CD14-positive monocyte (primary cell): ENCODE results near the gene PTPRE. TPM values are rescaled to one million over a fixed set of nuclear protein-coding genes. Genes with fewer than 3 reads are reported as not detected.
A peak's percentile ranks its signal among the peaks of the same experiment; 100 is the strongest.

ENCODE experiments used
- DNase-seq, 3 donors: peaks; one replicate each; pipeline ENCODE4 v3.0.0-alpha.2; 2011 to 2022
- H2AFZ ChIP-seq: 2 replicates; pipeline ENCODE4 v1.6.0; 2012; ENCODE audit warnings: mild to moderate bottlenecking, low read depth, low read length, inconsistent platforms; ENCODE audit not compliant: insufficient read depth, poor library complexity, severe bottlenecking
- H3K27ac ChIP-seq, 2 donors: 1 replicate in 1 of 2; 2 replicates in 1 of 2; pipeline ENCODE4 v1.5.1; 2012 to 2013; ENCODE audit warnings: low read length in 2 of 2, control low read depth in 1 of 2, inconsistent platforms in 1 of 2, low read depth in 1 of 2, mild to moderate bottlenecking in 1 of 2
- H3K27me3 ChIP-seq, 2 donors: one replicate each; pipeline versions ENCODE4 v1.6.0 to v1.6.1; 2011 to 2013; ENCODE audit warnings: low read length in 2 of 2; ENCODE audit not compliant: control insufficient read depth in 2 of 2, insufficient read depth in 2 of 2
- H3K36me3 ChIP-seq, 2 donors: replicated peaks in 1 of 2; 1 replicate in 1 of 2; 2 replicates in 1 of 2; pipeline versions ENCODE4 v1.5.1 to v1.6.1; 2012 to 2013; ENCODE audit warnings: low read length in 2 of 2, control low read depth in 1 of 2, inconsistent platforms in 1 of 2, mild to moderate bottlenecking in 1 of 2; ENCODE audit not compliant: insufficient read depth in 2 of 2, control insufficient read depth in 1 of 2
- H3K4me1 ChIP-seq, 2 donors: 1 replicate in 1 of 2; 2 replicates in 1 of 2; pipeline versions ENCODE4 v1.5.1 to v1.6.1; 2012 to 2013; ENCODE audit warnings: low read length in 2 of 2, control low read depth in 1 of 2, inconsistent platforms in 1 of 2, mild to moderate bottlenecking in 1 of 2, moderate library complexity in 1 of 2; ENCODE audit not compliant: insufficient read depth in 2 of 2, control insufficient read depth in 1 of 2
- H3K4me2 ChIP-seq: replicated peaks from 2 replicates; pipeline ENCODE3; 2012; ENCODE audit warnings: low read length, moderate library complexity, mild to moderate bottlenecking; ENCODE audit not compliant: poor library complexity, severe bottlenecking; ENCODE audit errors: extremely low read depth
- H3K4me3 ChIP-seq, 3 experiments: fragments of 200-600 bp in 1 of 3; sonication (generic) in 1 of 3; replicated peaks in 1 of 3; 1 replicate in 2 of 3; 2 replicates in 1 of 3; pipeline ENCODE4 v1.5.1; 2011 to 2013; ENCODE audit warnings: low read length in 3 of 3, mild to moderate bottlenecking in 3 of 3, control low read depth in 2 of 3, low read depth in 2 of 3, inconsistent platforms in 1 of 3, moderate library complexity in 1 of 3
- H3K79me2 ChIP-seq: 2 replicates; pipeline ENCODE4 v1.6.0; 2012; ENCODE audit warnings: mild to moderate bottlenecking, control low read depth, inconsistent platforms, low read length, moderate library complexity; ENCODE audit not compliant: insufficient read depth
- H3K9ac ChIP-seq: 2 replicates; pipeline ENCODE4 v1.6.0; 2017; ENCODE audit warnings: low read length, mild to moderate bottlenecking; ENCODE audit not compliant: insufficient read depth, poor library complexity, severe bottlenecking
- H3K9me3 ChIP-seq, 2 donors: replicated peaks in 1 of 2; 1 replicate in 1 of 2; 2 replicates in 1 of 2; pipeline versions ENCODE4 v1.5.1 to v1.6.1; 2012 to 2013; ENCODE audit warnings: low read length in 2 of 2, control low read depth in 1 of 2; ENCODE audit not compliant: control insufficient read depth in 1 of 2, insufficient read depth in 1 of 2
- H4K20me1 ChIP-seq: 2 replicates; pipeline ENCODE4 v1.6.0; 2012; ENCODE audit warnings: mild to moderate bottlenecking, low read length, control low read depth, moderate library complexity; ENCODE audit not compliant: insufficient read depth
- H3K27ac Mint-ChIP-seq, 7 donors: one replicate each; pipeline ENCODE4 v1.8.0; 2020; ENCODE audit warnings: mild to moderate bottlenecking in 7 of 7, mixed read lengths in 7 of 7, moderate library complexity in 6 of 7, inconsistent platforms in 2 of 7
- H3K27me3 Mint-ChIP-seq, 3 donors: one replicate each; pipeline ENCODE4 v1.8.0; 2021 to 2022; ENCODE audit warnings: low read depth in 3 of 3, mild to moderate bottlenecking in 3 of 3, mixed read lengths in 3 of 3, moderate library complexity in 3 of 3, inconsistent platforms in 1 of 3
- H3K36me3 Mint-ChIP-seq, 2 donors: one replicate each; pipeline ENCODE4 v1.8.0; 2020; ENCODE audit warnings: mixed read lengths in 2 of 2, inconsistent platforms in 1 of 2, mild to moderate bottlenecking in 1 of 2
- H3K4me1 Mint-ChIP-seq: one replicate; pipeline ENCODE4 v1.8.0; 2020; ENCODE audit warnings: mild to moderate bottlenecking, mixed read lengths
- H3K4me3 Mint-ChIP-seq, 2 donors: one replicate each; pipeline ENCODE4 v1.8.0; 2020; ENCODE audit warnings: mild to moderate bottlenecking in 2 of 2, mixed read lengths in 2 of 2, moderate library complexity in 1 of 2
- H3K9me3 Mint-ChIP-seq, 7 donors: one replicate each; pipeline ENCODE4 v1.8.0; 2020 to 2022; ENCODE audit warnings: mixed read lengths in 7 of 7, mild to moderate bottlenecking in 6 of 7, moderate library complexity in 6 of 7, inconsistent platforms in 2 of 7
- WGBS: methylation state at CpG from one replicate; pipeline ENCODE4 v1.1.5; 2013; ENCODE audit warnings: missing lambda C conversion rate; ENCODE audit not compliant: insufficient coverage; 5-methylcytosine and 5-hydroxymethylcytosine counted together
- intact Hi-C, 2 donors: fragments of 100-400 bp; cut with micrococcal nuclease; formaldehyde crosslinking; loops; one replicate each; pipeline versions ENCODE4 v1.15.0 to v1.15.1; 2023
- polyA plus RNA-seq, 3 donors: library from polyadenylated mRNA; depleted of rRNA in 1 of 3; unstranded in 2 of 3; stranded (reverse) in 1 of 3; fragments of 300-500 nt in 2 of 3; fragments of >200 nt in 1 of 3; fragmentation: Illumina TruSeq in 2 of 3; gene quantifications; 1 replicate in 2 of 3; 2 replicates in 1 of 3; pipeline ENCODE4 v1.2.3, GENCODE V29; 2012 to 2021
- TF ChIP-seq, protein P1 (sequence below): fragments of 200-600 bp; IDR thresholded peaks from one replicate; pipeline ENCODE4 v1.8.0; 2022; ENCODE audit warnings: antibody characterized with exemption, mild to moderate bottlenecking

The PTPRE gene
- polyA plus RNA-seq, 3 donors = 95.2 to 271 (median 125) TPM

DNA sequence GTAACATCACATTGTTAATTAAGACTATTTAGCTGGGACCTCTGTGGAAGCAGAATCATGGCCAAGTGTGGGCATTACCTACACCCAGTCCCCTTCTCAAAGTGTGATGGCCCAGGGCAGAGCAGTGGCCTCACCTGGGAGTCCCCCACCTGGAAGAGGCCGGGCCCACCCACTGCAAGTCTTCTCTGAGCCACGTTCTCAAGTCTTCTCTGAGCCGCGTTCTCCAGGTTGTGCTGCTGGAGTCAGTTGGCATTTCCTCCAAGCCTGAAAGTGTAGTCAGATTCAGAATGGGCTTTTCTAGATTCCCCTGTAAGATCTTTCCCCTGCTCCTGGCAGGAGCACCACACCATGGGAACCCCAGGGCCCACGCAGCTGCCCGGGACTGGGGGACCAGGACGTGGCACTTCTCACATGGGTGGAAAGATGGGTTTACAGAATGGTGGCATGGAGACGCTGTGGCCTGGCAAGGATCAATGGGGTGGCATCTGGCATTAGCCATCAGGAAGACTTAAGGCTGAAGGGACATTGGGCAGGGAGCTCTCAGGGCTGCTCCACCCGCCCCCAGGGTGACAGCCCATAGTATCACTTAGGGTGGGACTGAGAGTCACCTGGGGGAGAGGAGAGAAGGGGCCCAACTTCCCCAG lies 151.3 kb downstream of the PTPRE start:
- peak overlapping the region; percentile 74 to 100 (median 83) for H3K27ac Mint-ChIP-seq
- peaks cover 76% of the 10 kb centered on the region for H4K20me1 ChIP-seq
- peaks cover 94% of the 10 kb centered on the region for H3K4me1 Mint-ChIP-seq
- no peak overlapping the region for H3K4me2 ChIP-seq
- H3K9me3 Mint-ChIP-seq = peaks cover 0 to 1% (median 0%) of the 10 kb centered on the region in 7 donors
- H3K79me2 ChIP-seq = peaks cover 60% of the 10 kb centered on the region
- no peak overlapping the region for H2AFZ ChIP-seq
- H3K27me3 ChIP-seq = no peaks in the 10 kb centered on the region
- H3K27ac ChIP-seq = peak overlapping the region; percentile 53 to 59
- peaks cover 90 to 96% of the 10 kb centered on the region in 2 donors for H3K36me3 Mint-ChIP-seq
- intact Hi-C loops = no loop called here
- peaks cover 93 to 99% of the 10 kb centered on the region in 2 donors for H3K4me1 ChIP-seq
- TF ChIP-seq, protein P1, sequence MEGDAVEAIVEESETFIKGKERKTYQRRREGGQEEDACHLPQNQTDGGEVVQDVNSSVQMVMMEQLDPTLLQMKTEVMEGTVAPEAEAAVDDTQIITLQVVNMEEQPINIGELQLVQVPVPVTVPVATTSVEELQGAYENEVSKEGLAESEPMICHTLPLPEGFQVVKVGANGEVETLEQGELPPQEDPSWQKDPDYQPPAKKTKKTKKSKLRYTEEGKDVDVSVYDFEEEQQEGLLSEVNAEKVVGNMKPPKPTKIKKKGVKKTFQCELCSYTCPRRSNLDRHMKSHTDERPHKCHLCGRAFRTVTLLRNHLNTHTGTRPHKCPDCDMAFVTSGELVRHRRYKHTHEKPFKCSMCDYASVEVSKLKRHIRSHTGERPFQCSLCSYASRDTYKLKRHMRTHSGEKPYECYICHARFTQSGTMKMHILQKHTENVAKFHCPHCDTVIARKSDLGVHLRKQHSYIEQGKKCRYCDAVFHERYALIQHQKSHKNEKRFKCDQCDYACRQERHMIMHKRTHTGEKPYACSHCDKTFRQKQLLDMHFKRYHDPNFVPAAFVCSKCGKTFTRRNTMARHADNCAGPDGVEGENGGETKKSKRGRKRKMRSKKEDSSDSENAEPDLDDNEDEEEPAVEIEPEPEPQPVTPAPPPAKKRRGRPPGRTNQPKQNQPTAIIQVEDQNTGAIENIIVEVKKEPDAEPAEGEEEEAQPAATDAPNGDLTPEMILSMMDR = no peak
- H3K36me3 ChIP-seq = peaks cover 84 to 86% of the 10 kb centered on the region in 2 donors
- no peaks in the 10 kb centered on the region for H3K9me3 ChIP-seq
- no peak overlapping the region for H3K4me3 ChIP-seq
- peak in 1 of 3 donors; percentile 2 for DNase-seq
- peaks cover 0 to 6% (median 0%) of the 10 kb centered on the region in 3 donors for H3K27me3 Mint-ChIP-seq
- no peak overlapping the region for H3K4me3 Mint-ChIP-seq
- no peak overlapping the region for H3K9ac ChIP-seq
- WGBS = 100% methylated on average over 6 of the region's 9 CpGs

DNA sequence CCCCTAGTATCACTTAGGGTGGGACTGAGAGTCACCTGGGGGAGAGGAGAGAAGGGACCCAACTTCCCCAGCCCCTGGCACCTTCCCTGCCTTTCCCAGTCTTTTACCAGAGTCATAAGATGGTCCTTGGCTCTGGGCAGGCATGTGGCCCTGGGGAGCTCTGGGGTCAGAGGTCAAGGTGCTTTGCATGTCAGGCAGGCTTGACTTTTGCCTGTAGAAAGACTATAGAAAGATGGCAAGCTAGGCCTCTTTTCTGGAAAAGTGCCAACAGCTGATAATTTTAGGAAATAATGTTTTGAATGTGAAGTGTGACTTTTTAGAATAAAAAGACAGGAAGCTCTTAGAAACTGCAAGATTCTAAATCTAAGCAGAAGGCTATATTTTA lies 151.8 kb downstream of the PTPRE start:
- Histone ChIP-seq H3K4me1 (peaks cover 93 to 99% of the 10 kb centered on the region in 2 donors), H3K27ac (peak overlapping the region; percentile 53 to 59), H3K4me2 (no peak overlapping the region), H3K36me3 (peaks cover 80 to 82% of the 10 kb centered on the region in 2 donors), H3K9ac (no peak overlapping the region), H4K20me1 (peaks cover 73% of the 10 kb centered on the region), H3K4me3 (no peak overlapping the region), H2AFZ (no peak overlapping the region), H3K9me3 (no peaks in the 10 kb centered on the region), H3K79me2 (peaks cover 55% of the 10 kb centered on the region), H3K27me3 (no peaks in the 10 kb centered on the region)
- peak in 1 of 3 donors; percentile 26 for DNase-seq
- intact Hi-C loops = no loop called here
- Mint-ChIP-seq H3K4me1 (peaks cover 94% of the 10 kb centered on the region), H3K27me3 (peaks cover 0 to 11% (median 0%) of the 10 kb centered on the region in 3 donors), H3K9me3 (peaks cover 0 to 1% (median 0%) of the 10 kb centered on the region in 7 donors), H3K36me3 (peaks cover 92 to 97% of the 10 kb centered on the region in 2 donors), H3K4me3 (no peak overlapping the region), H3K27ac (peak overlapping the region; percentile 74 to 100 (median 83))
- TF ChIP-seq, protein P1 = no peak
